Non-pigmented ciliary epithelial cell (primary cell): ENCODE measurements around the gene TBRG1.
"Not testable (repeated sequence)": the region's sequence is repeated elsewhere in the genome, so short reads cannot be mapped to it uniquely, and the experiment has no call there.

Experiments
- DNase-seq: peaks from one replicate; pipeline ENCODE4 v3.0.0-alpha.2; 2010; ENCODE audit warnings: low read depth

Gene TBRG1

GRCh38 chr11:124622531-124623451, at the start of gene TBRG1:
Gene TBRG1, plus strand, starts transcription at chr11:124622864. Its CDS starts 220 bp downstream, at chr11:124623084.
- DNase-seq = no peak

GRCh38 chr11:124577716-124578427, 44.8 kb upstream of the TBRG1 start:
- no peak for DNase-seq

GRCh38 chr11:124578761-124579160, 43.9 kb upstream of the TBRG1 start:
- no peak for DNase-seq

- DNase-seq = no peak
Measured at GRCh38 chr11:124581817-124582216, 40.8 kb upstream of the TBRG1 start.

- no peak for DNase-seq
Measured at GRCh38 chr11:124582565-124582964, 40.1 kb upstream of the TBRG1 start.

GRCh38 chr11:124583781-124584180, 38.9 kb upstream of the TBRG1 start:
- DNase-seq = no peak

- DNase-seq = no peak
Measured at GRCh38 chr11:124584681-124585372, 37.8 kb upstream of the TBRG1 start.

GRCh38 chr11:124586238-124586860, 36.3 kb upstream of the TBRG1 start:
- DNase-seq = peak; percentile 27

- no peak for DNase-seq
Measured at GRCh38 chr11:124591430-124591829, 31.2 kb upstream of the TBRG1 start.

GRCh38 chr11:124592627-124593026, 30.0 kb upstream of the TBRG1 start:
- DNase-seq = no peak

GRCh38 chr11:124595302-124595701, 27.4 kb upstream of the TBRG1 start:
- DNase-seq = no peak

- DNase-seq = no peak
Measured at GRCh38 chr11:124597626-124598025, 25.0 kb upstream of the TBRG1 start.

GRCh38 chr11:124600621-124601320, 21.9 kb upstream of the TBRG1 start:
- no peak for DNase-seq

- DNase-seq = no peak
Measured at GRCh38 chr11:124602193-124602592, 20.5 kb upstream of the TBRG1 start.

GRCh38 chr11:124602723-124603122, 19.9 kb upstream of the TBRG1 start:
- not testable (repeated sequence) for DNase-seq

GRCh38 chr11:124605719-124606118, 16.9 kb upstream of the TBRG1 start:
- DNase-seq = no peak

- no peak for DNase-seq
Measured at GRCh38 chr11:124608147-124608546, 14.5 kb upstream of the TBRG1 start.

GRCh38 chr11:124610295-124610694, 12.4 kb upstream of the TBRG1 start:
- no peak for DNase-seq

- no peak for DNase-seq
Measured at GRCh38 chr11:124611064-124611463, 11.6 kb upstream of the TBRG1 start, which contains the start of gene PANX3. Gene PANX3, plus strand, starts transcription at chr11:124611428. Its CDS starts 129 bp downstream, at chr11:124611557.

- no peak for DNase-seq
Measured at GRCh38 chr11:124612045-124612444, 10.6 kb upstream of the TBRG1 start.

GRCh38 chr11:124612567-124613246, 10.0 kb upstream of the TBRG1 start:
- DNase-seq = no peak
